GM12801 (cell line): Measurements from ENCODE around the gene EML5.

Experiments used
- CTCF ChIP-seq: IDR thresholded peaks from one replicate; pipeline ENCODE4 v1.5.1; 2011; ENCODE audit warnings: control low read depth; ENCODE audit not compliant: insufficient read length; ENCODE audit errors: extremely low read depth

EML5 gene

GRCh38 chr14:88604212-88604611, 188.5 kb downstream of the EML5 start:
- no peak for TF ChIP-seq CTCF

- no peak for TF ChIP-seq CTCF
Measured at GRCh38 chr14:88599761-88600439, 192.9 kb downstream of the EML5 start.

GRCh38 chr14:88599326-88599725, 193.4 kb downstream of the EML5 start:
- TF ChIP-seq CTCF: no peak

GRCh38 chr14:88598097-88598675, 194.6 kb downstream of the EML5 start:
- TF ChIP-seq CTCF: no peak

GRCh38 chr14:88597601-88598000, 195.2 kb downstream of the EML5 start:
- TF ChIP-seq CTCF: no peak

- no peak for TF ChIP-seq CTCF
Measured at GRCh38 chr14:88597038-88597437, 195.7 kb downstream of the EML5 start.

- no peak for TF ChIP-seq CTCF
Measured at GRCh38 chr14:88592031-88592430, 200.7 kb downstream of the EML5 start.
